ENCODE measurements around the gene CCS. TPM values are rescaled to one million over a fixed set of nuclear protein-coding genes. Genes with fewer than 3 reads are reported as not detected.

CCS gene
- total RNA-seq, 1 experiment from 2014 or later = 47.2 TPM

DNA sequence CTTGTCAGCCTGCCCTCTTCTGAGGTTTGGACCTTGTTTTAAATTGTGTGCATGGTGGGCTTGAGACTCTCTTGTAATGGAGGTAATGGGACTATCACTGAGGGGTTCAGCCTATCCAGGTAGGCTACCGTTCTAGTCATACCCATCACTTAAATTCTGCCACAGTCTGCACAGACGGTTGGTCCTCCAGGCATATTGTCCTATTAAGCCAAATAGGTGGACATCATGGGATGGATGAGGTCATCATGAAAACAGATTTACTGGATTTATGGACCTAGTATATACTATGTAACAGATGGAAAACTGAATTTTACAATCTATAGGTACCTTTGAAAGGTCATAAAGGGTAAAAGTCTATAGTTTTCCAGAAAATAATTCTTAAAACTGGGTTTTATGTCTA lies 36.4 kb downstream of the CCS start:
- no peaks in the 10 kb centered on the region for H3K27me3 ChIP-seq (ENCODE audit: insufficient read depth, low read depth)

DNA sequence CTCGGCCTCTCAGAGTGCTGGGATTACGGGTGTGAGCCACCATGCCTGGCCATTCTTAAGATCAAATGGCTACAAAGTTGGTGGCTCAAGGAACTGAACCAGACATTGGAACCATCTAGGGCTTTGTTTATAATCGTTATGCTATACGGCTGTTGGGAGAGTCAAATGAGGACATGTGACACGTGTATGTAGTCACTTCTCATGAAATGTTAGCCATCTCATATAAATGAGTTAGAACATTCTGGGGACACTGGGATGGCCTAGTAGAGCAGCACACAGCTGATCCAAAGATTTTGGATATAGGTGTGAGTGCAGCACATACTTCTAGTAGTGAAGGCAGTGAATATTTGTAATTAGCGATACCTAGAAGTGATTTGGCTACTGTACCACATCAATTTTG lies 38.9 kb downstream of the CCS start:
- intact Hi-C loops (cut with micrococcal nuclease; ENCODE audit: unreplicated experiment) = no loop called here
- DNase-seq = no peak
- Histone ChIP-seq H3K4me2 (no peak overlapping the region), H3K36me3 (ENCODE audit: low read depth) (peaks cover 30% of the 10 kb centered on the region), H3K9me2 (ENCODE audit: insufficient read depth) (no peaks in the 10 kb centered on the region), H3K79me2 (ENCODE audit: low read depth) (peaks cover 100% of the 10 kb centered on the region), H3K9me3 (ENCODE audit: insufficient read depth, low read depth) (no peaks in the 10 kb centered on the region), H4K20me1 (ENCODE audit: insufficient read depth) (peaks cover 70% of the 10 kb centered on the region), H3F3A (ENCODE audit: insufficient read depth, low read depth) (peaks cover 62% of the 10 kb centered on the region), H3K4me1 (replicated peaks; ENCODE audit: insufficient read depth) (no peaks in the 10 kb centered on the region), H3K4me3 (no peak overlapping the region), H3K27ac (no peak overlapping the region), H2AFZ (no peak overlapping the region), H3K27me3 (ENCODE audit: insufficient read depth, low read depth) (no peaks in the 10 kb centered on the region)
- TF ChIP-seq, protein P1, sequence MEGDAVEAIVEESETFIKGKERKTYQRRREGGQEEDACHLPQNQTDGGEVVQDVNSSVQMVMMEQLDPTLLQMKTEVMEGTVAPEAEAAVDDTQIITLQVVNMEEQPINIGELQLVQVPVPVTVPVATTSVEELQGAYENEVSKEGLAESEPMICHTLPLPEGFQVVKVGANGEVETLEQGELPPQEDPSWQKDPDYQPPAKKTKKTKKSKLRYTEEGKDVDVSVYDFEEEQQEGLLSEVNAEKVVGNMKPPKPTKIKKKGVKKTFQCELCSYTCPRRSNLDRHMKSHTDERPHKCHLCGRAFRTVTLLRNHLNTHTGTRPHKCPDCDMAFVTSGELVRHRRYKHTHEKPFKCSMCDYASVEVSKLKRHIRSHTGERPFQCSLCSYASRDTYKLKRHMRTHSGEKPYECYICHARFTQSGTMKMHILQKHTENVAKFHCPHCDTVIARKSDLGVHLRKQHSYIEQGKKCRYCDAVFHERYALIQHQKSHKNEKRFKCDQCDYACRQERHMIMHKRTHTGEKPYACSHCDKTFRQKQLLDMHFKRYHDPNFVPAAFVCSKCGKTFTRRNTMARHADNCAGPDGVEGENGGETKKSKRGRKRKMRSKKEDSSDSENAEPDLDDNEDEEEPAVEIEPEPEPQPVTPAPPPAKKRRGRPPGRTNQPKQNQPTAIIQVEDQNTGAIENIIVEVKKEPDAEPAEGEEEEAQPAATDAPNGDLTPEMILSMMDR (conservative IDR thresholded peaks at IDR 0.05) = no peak
- no peak for TF ChIP-seq EZH2 (IDR thresholded peaks at IDR 0.05; ENCODE audit: low read depth)
- ChIA-PET CTCF (no interaction called here), POLR2A (ENCODE audit: unreplicated experiment) (no interaction called here)
- no TSS peak for BruUV-seq (replicated peaks)

More for the DNA sequence above, 36.4 kb downstream of the CCS start:
- Histone ChIP-seq H3K36me3 (ENCODE audit: low read depth) (peaks cover 54% of the 10 kb centered on the region), H3K4me1 (replicated peaks; ENCODE audit: insufficient read depth) (no peaks in the 10 kb centered on the region), H3F3A (ENCODE audit: insufficient read depth, low read depth) (peaks cover 37% of the 10 kb centered on the region), H2AFZ (no peak overlapping the region), H3K9me2 (ENCODE audit: insufficient read depth) (no peaks in the 10 kb centered on the region), H3K4me2 (no peak overlapping the region), H3K9me3 (ENCODE audit: insufficient read depth, low read depth) (no peaks in the 10 kb centered on the region), H3K79me2 (ENCODE audit: low read depth) (peaks cover 100% of the 10 kb centered on the region), H3K4me3 (no peak overlapping the region), H4K20me1 (ENCODE audit: insufficient read depth) (peaks cover 94% of the 10 kb centered on the region), H3K27ac (no peak overlapping the region)
- no peak for DNase-seq
- intact Hi-C loops (cut with micrococcal nuclease; ENCODE audit: unreplicated experiment) = no loop called here
- no TSS peak for BruUV-seq (replicated peaks)
- ChIA-PET POLR2A (ENCODE audit: unreplicated experiment) (no interaction called here), CTCF (interaction anchor here (0.5 kb wide), 1 partner anchor 31 kb away, joined by 9 read pairs; no protein-coding TSS in a partner anchor)
- TF ChIP-seq EZH2 (IDR thresholded peaks at IDR 0.05; ENCODE audit: low read depth) = no peak
- TF ChIP-seq, protein P1 (conservative IDR thresholded peaks at IDR 0.05) = no peak

DNA sequence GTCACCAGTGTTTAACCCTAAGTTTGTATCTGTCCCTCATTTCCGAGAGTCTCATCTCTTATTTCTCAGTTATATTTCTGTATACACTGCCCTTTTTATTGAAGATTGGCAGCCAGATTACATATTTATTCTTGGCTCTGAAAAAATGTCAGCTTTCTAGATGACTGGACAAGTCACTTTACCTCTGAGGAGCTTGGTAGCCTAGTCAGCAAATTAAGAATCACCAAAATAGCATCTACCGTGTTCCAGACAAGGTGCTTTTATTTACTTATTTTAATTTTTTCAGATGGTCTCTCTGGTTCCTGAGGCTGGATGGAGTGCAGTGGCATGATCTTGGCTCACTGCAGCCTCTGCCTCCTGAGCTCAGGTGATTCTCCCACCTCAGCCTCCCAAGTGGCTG lies 40.0 kb downstream of the CCS start:
- Histone ChIP-seq H3K79me2 (ENCODE audit: low read depth) (peaks cover 99% of the 10 kb centered on the region), H3K27ac (no peak overlapping the region), H3K36me3 (ENCODE audit: low read depth) (peaks cover 19% of the 10 kb centered on the region), H3F3A (ENCODE audit: insufficient read depth, low read depth) (peaks cover 73% of the 10 kb centered on the region), H3K4me2 (no peak overlapping the region), H3K4me1 (replicated peaks; ENCODE audit: insufficient read depth) (peaks cover 3% of the 10 kb centered on the region; the same call in 1 of the 2 replicates), H4K20me1 (ENCODE audit: insufficient read depth) (peaks cover 62% of the 10 kb centered on the region), H3K9me2 (ENCODE audit: insufficient read depth) (no peaks in the 10 kb centered on the region), H3K9me3 (ENCODE audit: insufficient read depth, low read depth) (no peaks in the 10 kb centered on the region), H2AFZ (no peak overlapping the region), H3K4me3 (no peak overlapping the region), H3K27me3 (ENCODE audit: insufficient read depth, low read depth) (no peaks in the 10 kb centered on the region)
- ChIA-PET CTCF (interaction anchor here (0.6 kb wide), 1 partner anchor 200 kb away, joined by 30 read pairs; no protein-coding TSS in a partner anchor), POLR2A (ENCODE audit: unreplicated experiment) (no interaction called here)
- BruUV-seq (replicated peaks) = no TSS peak
- intact Hi-C loops (cut with micrococcal nuclease; ENCODE audit: unreplicated experiment) = no loop called here
- TF ChIP-seq, protein P1 (conservative IDR thresholded peaks at IDR 0.05) = no peak
- TF ChIP-seq EZH2 (IDR thresholded peaks at IDR 0.05; ENCODE audit: low read depth) = no peak
- DNase-seq = no peak
